ENCODE results near the gene UBE2S. TPM values are rescaled to one million over a fixed set of nuclear protein-coding genes. Genes with fewer than 3 reads are reported as not detected.

Gene UBE2S
- total and polyA plus RNA-seq, 9 donors: 31.4 to 70.1 (median 58.7) TPM

- WGBS (ENCODE audit: insufficient coverage): 2% methylated on average over 25 of the region's 39 CpGs
- H3K27ac ChIP-seq (ENCODE audit: low read length): no peak overlapping the region
- DNase-seq: no peak
- H3K4me1 ChIP-seq (ENCODE audit: control insufficient read depth, insufficient read depth, low read length): peaks cover 11% of the 10 kb centered on the region
- peaks cover 84% of the 10 kb centered on the region for H3K27me3 ChIP-seq (ENCODE audit: control insufficient read depth, insufficient read depth, low read length)
- no peaks in the 10 kb centered on the region for H3K9me3 ChIP-seq (replicated peaks; ENCODE audit: control insufficient read depth, low read depth, low read length)
- no peaks in the 10 kb centered on the region for H3K36me3 ChIP-seq (ENCODE audit: control insufficient read depth, insufficient read depth, low read length)
- H3K4me3 ChIP-seq (ENCODE audit: low read length): no peak overlapping the region
These were observed 34.2 kb upstream of the UBE2S start for GRCh38 chr19:55441692-55442321.

- no peak for DNase-seq
- whole genome bisulfite sequencing (ENCODE audit: insufficient coverage): 2% methylated on average over 21 of the region's 21 CpGs
- Histone ChIP-seq H3K27ac (ENCODE audit: low read length) (no peak overlapping the region), H3K36me3 (ENCODE audit: control insufficient read depth, insufficient read depth, low read length) (no peaks in the 10 kb centered on the region), H3K4me1 (ENCODE audit: control insufficient read depth, insufficient read depth, low read length) (peaks cover 11% of the 10 kb centered on the region), H3K9me3 (replicated peaks; ENCODE audit: control insufficient read depth, low read depth, low read length) (no peaks in the 10 kb centered on the region), H3K4me3 (ENCODE audit: low read length) (no peak overlapping the region), H3K27me3 (ENCODE audit: control insufficient read depth, insufficient read depth, low read length) (peaks cover 79% of the 10 kb centered on the region)
These were observed 33.7 kb upstream of the UBE2S start for GRCh38 chr19:55441319-55441691.

GRCh38 chr19:55440411-55441105 lies 33.0 kb upstream of the UBE2S start:
- Histone ChIP-seq H3K9me3 (replicated peaks; ENCODE audit: control insufficient read depth, low read depth, low read length) (no peaks in the 10 kb centered on the region), H3K36me3 (ENCODE audit: control insufficient read depth, insufficient read depth, low read length) (no peaks in the 10 kb centered on the region), H3K4me3 (ENCODE audit: low read length) (no peak overlapping the region), H3K27ac (ENCODE audit: low read length) (no peak overlapping the region), H3K27me3 (ENCODE audit: control insufficient read depth, insufficient read depth, low read length) (peaks cover 75% of the 10 kb centered on the region), H3K4me1 (ENCODE audit: control insufficient read depth, insufficient read depth, low read length) (peaks cover 11% of the 10 kb centered on the region)
- WGBS (ENCODE audit: insufficient coverage): 5% methylated on average over 32 of the region's 39 CpGs
- no peak for DNase-seq

GRCh38 chr19:55439052-55439451 lies 31.5 kb upstream of the UBE2S start:
- no peak overlapping the region for H3K27ac ChIP-seq (ENCODE audit: low read length)
- H3K36me3 ChIP-seq (ENCODE audit: control insufficient read depth, insufficient read depth, low read length): no peaks in the 10 kb centered on the region
- no peak for DNase-seq
- H3K4me3 ChIP-seq (ENCODE audit: low read length): no peak overlapping the region
- H3K4me1 ChIP-seq (ENCODE audit: control insufficient read depth, insufficient read depth, low read length): peaks cover 11% of the 10 kb centered on the region
- 74% methylated on average over 5 of the region's 5 CpGs for WGBS (ENCODE audit: insufficient coverage)
- no peaks in the 10 kb centered on the region for H3K9me3 ChIP-seq (replicated peaks; ENCODE audit: control insufficient read depth, low read depth, low read length)
- H3K27me3 ChIP-seq (ENCODE audit: control insufficient read depth, insufficient read depth, low read length): peaks cover 65% of the 10 kb centered on the region

GRCh38 chr19:55437410-55437809 lies 29.8 kb upstream of the UBE2S start:
- Histone ChIP-seq H3K9me3 (replicated peaks; ENCODE audit: control insufficient read depth, low read depth, low read length) (no peaks in the 10 kb centered on the region), H3K4me3 (ENCODE audit: low read length) (no peak overlapping the region), H3K27me3 (ENCODE audit: control insufficient read depth, insufficient read depth, low read length) (peaks cover 62% of the 10 kb centered on the region), H3K4me1 (ENCODE audit: control insufficient read depth, insufficient read depth, low read length) (peaks cover 11% of the 10 kb centered on the region), H3K27ac (ENCODE audit: low read length) (no peak overlapping the region), H3K36me3 (ENCODE audit: control insufficient read depth, insufficient read depth, low read length) (no peaks in the 10 kb centered on the region)
- 0% methylated on average over 6 of the region's 17 CpGs for WGBS (ENCODE audit: insufficient coverage)
- DNase-seq: peak; percentile 77

- no peaks in the 10 kb centered on the region for H3K36me3 ChIP-seq (ENCODE audit: control insufficient read depth, insufficient read depth, low read length)
- H3K4me3 ChIP-seq (ENCODE audit: low read length): no peak overlapping the region
- H3K4me1 ChIP-seq (ENCODE audit: control insufficient read depth, insufficient read depth, low read length): peaks cover 11% of the 10 kb centered on the region
- peaks cover 63% of the 10 kb centered on the region for H3K27me3 ChIP-seq (ENCODE audit: control insufficient read depth, insufficient read depth, low read length)
- WGBS (ENCODE audit: insufficient coverage): 38% methylated on average over 8 of the region's 8 CpGs
- H3K9me3 ChIP-seq (replicated peaks; ENCODE audit: control insufficient read depth, low read depth, low read length): no peaks in the 10 kb centered on the region
- no peak for DNase-seq
- H3K27ac ChIP-seq (ENCODE audit: low read length): no peak overlapping the region
These were observed 29.3 kb upstream of the UBE2S start for GRCh38 chr19:55436847-55437246.

- WGBS (ENCODE audit: insufficient coverage): 93% methylated on average over 2 of the region's 4 CpGs
- H3K4me3 ChIP-seq (ENCODE audit: low read length): no peak overlapping the region
- peaks cover 3% of the 10 kb centered on the region for H3K4me1 ChIP-seq (ENCODE audit: control insufficient read depth, insufficient read depth, low read length)
- DNase-seq: no peak
- no peak overlapping the region for H3K27ac ChIP-seq (ENCODE audit: low read length)
- no peaks in the 10 kb centered on the region for H3K36me3 ChIP-seq (ENCODE audit: control insufficient read depth, insufficient read depth, low read length)
- peaks cover 49% of the 10 kb centered on the region for H3K27me3 ChIP-seq (ENCODE audit: control insufficient read depth, insufficient read depth, low read length)
- H3K9me3 ChIP-seq (replicated peaks; ENCODE audit: control insufficient read depth, low read depth, low read length): no peaks in the 10 kb centered on the region
These were observed 27.4 kb upstream of the UBE2S start for GRCh38 chr19:55435020-55435419.

- Histone ChIP-seq H3K9me3 (replicated peaks; ENCODE audit: control insufficient read depth, low read depth, low read length) (no peaks in the 10 kb centered on the region), H3K4me1 (ENCODE audit: control insufficient read depth, insufficient read depth, low read length) (peaks cover 3% of the 10 kb centered on the region), H3K4me3 (ENCODE audit: low read length) (no peak overlapping the region), H3K27ac (ENCODE audit: low read length) (no peak overlapping the region), H3K36me3 (ENCODE audit: control insufficient read depth, insufficient read depth, low read length) (no peaks in the 10 kb centered on the region), H3K27me3 (ENCODE audit: control insufficient read depth, insufficient read depth, low read length) (peaks cover 46% of the 10 kb centered on the region)
- 58% methylated on average over 2 of the region's 4 CpGs for WGBS (ENCODE audit: insufficient coverage)
- DNase-seq: no peak
These were observed 26.9 kb upstream of the UBE2S start for GRCh38 chr19:55434356-55434919.

GRCh38 chr19:55433292-55433691 lies 25.7 kb upstream of the UBE2S start:
- no peak for DNase-seq
- no peaks in the 10 kb centered on the region for H3K36me3 ChIP-seq (ENCODE audit: control insufficient read depth, insufficient read depth, low read length)
- H3K27ac ChIP-seq (ENCODE audit: low read length): no peak overlapping the region
- peaks cover 3% of the 10 kb centered on the region for H3K4me1 ChIP-seq (ENCODE audit: control insufficient read depth, insufficient read depth, low read length)
- no peak overlapping the region for H3K4me3 ChIP-seq (ENCODE audit: low read length)
- H3K9me3 ChIP-seq (replicated peaks; ENCODE audit: control insufficient read depth, low read depth, low read length): no peaks in the 10 kb centered on the region
- 7% methylated on average over 48 of the region's 48 CpGs for WGBS (ENCODE audit: insufficient coverage)
- H3K27me3 ChIP-seq (ENCODE audit: control insufficient read depth, insufficient read depth, low read length): peaks cover 42% of the 10 kb centered on the region

GRCh38 chr19:55432241-55432959 lies 24.8 kb upstream of the UBE2S start:
- 89% methylated on average over 12 of the region's 14 CpGs for WGBS (ENCODE audit: insufficient coverage)
- no peak for DNase-seq

More at GRCh38 chr19:55432241-55432959, 24.8 kb upstream of the UBE2S start:
- H3K27ac ChIP-seq (ENCODE audit: low read length): no peak overlapping the region
- H3K4me3 ChIP-seq (ENCODE audit: low read length): no peak overlapping the region
- peaks cover 37% of the 10 kb centered on the region for H3K27me3 ChIP-seq (ENCODE audit: control insufficient read depth, insufficient read depth, low read length)
- H3K9me3 ChIP-seq (replicated peaks; ENCODE audit: control insufficient read depth, low read depth, low read length): no peaks in the 10 kb centered on the region
- H3K4me1 ChIP-seq (ENCODE audit: control insufficient read depth, insufficient read depth, low read length): peaks cover under 1% of the 10 kb centered on the region
- H3K36me3 ChIP-seq (ENCODE audit: control insufficient read depth, insufficient read depth, low read length): no peaks in the 10 kb centered on the region

Data from muscle of leg (tissue), 11 donors.